ENCODE data around the gene ARHGEF28.

Gene ARHGEF28

GRCh38 chr5:73735032-73735734 lies 109.2 kb downstream of the ARHGEF28 start:
- DNase-seq (ENCODE audit: low read depth in 2 of 2) = no peak

GRCh38 chr5:73739650-73740049 lies 113.7 kb downstream of the ARHGEF28 start:
- no peak for DNase-seq (ENCODE audit: low read depth in 2 of 2)

GRCh38 chr5:73740274-73740790 lies 114.3 kb downstream of the ARHGEF28 start:
- DNase-seq (ENCODE audit: low read depth in 2 of 2) = no peak

GRCh38 chr5:73743161-73743560 lies 117.2 kb downstream of the ARHGEF28 start:
- no peak for DNase-seq (ENCODE audit: low read depth in 2 of 2)

GRCh38 chr5:73745836-73746235 lies 119.8 kb downstream of the ARHGEF28 start:
- DNase-seq (ENCODE audit: low read depth in 2 of 2) = no peak

GRCh38 chr5:73746608-73747007 lies 120.6 kb downstream of the ARHGEF28 start:
- no peak for DNase-seq (ENCODE audit: low read depth in 2 of 2)

- no peak for DNase-seq (ENCODE audit: low read depth in 2 of 2)
Measured at GRCh38 chr5:73747696-73748380, 121.8 kb downstream of the ARHGEF28 start.

GRCh38 chr5:73748510-73749400 lies 122.8 kb downstream of the ARHGEF28 start:
- no peak for DNase-seq (ENCODE audit: low read depth in 2 of 2)

GRCh38 chr5:73749485-73750270 lies 123.7 kb downstream of the ARHGEF28 start:
- DNase-seq (ENCODE audit: low read depth in 2 of 2) = no peak

GRCh38 chr5:73751254-73751914 lies 125.4 kb downstream of the ARHGEF28 start:
- DNase-seq (ENCODE audit: low read depth in 2 of 2) = no peak

GRCh38 chr5:73754254-73754653 lies 128.3 kb downstream of the ARHGEF28 start:
- no peak for DNase-seq (ENCODE audit: low read depth in 2 of 2)

GRCh38 chr5:73757416-73757815 lies 131.4 kb downstream of the ARHGEF28 start:
- no peak for DNase-seq (ENCODE audit: low read depth in 2 of 2)

- no peak for DNase-seq (ENCODE audit: low read depth in 2 of 2)
Measured at GRCh38 chr5:73759771-73760170, 133.8 kb downstream of the ARHGEF28 start.

- DNase-seq (ENCODE audit: low read depth in 2 of 2) = no peak
Measured at GRCh38 chr5:73763300-73764032, 137.5 kb downstream of the ARHGEF28 start.

- DNase-seq (ENCODE audit: low read depth in 2 of 2) = no peak
Measured at GRCh38 chr5:73764586-73764985, 138.6 kb downstream of the ARHGEF28 start.

GRCh38 chr5:73764996-73765395 lies 139.0 kb downstream of the ARHGEF28 start:
- no peak for DNase-seq (ENCODE audit: low read depth in 2 of 2)

- DNase-seq (ENCODE audit: low read depth in 2 of 2) = no peak
Measured at GRCh38 chr5:73766902-73767301, 140.9 kb downstream of the ARHGEF28 start.

GRCh38 chr5:73770172-73771025 lies 144.4 kb downstream of the ARHGEF28 start:
- DNase-seq (ENCODE audit: low read depth in 2 of 2) = no peak

GRCh38 chr5:73774924-73775323 lies 148.9 kb downstream of the ARHGEF28 start:
- no peak for DNase-seq (ENCODE audit: low read depth in 2 of 2)
